Measurements from ENCODE around the gene NR3C1.

The NR3C1 gene

GRCh38 chr5:143251190-143251589 is 152.3 kb downstream of the NR3C1 start:
- DNase-seq = no peak

GRCh38 chr5:143249851-143250250 is 153.6 kb downstream of the NR3C1 start:
- DNase-seq = no peak

DNA sequence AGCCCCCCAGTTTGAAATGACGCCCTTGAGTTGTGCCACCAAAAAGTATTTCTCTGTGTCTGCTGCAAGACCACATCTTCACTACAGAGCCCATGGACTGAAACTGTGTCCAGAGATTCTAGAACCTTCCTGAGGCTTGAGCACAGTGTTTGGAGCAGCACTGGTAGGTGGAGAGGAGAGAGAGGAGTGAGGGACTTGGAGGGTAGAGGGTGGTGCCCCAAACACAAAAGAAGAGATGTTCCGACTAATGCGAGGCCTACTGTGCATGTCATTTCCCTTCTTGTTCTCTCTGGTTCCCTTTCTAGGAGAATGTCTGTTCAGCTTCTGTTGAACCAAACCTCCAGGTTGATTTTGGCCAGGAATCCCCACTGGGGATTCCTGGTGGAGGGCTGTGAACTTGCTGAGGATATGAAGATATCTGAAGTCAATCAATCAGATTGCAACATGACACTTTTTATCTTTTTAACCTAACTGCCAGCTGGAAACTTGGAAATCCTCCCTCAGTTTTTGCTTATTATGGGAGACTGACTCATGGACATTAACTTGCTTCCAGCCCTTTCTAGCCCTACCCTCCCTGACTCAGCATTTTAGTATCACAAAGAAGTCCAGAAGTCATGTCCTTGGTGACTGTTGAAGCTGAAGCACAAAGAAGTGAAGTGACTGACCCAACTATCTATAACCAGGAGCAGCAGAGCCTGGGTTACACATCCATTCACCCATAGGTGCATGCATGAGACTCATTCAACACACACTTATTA is 154.5 kb downstream of the NR3C1 start:
- DNase-seq = no peak

GRCh38 chr5:143248391-143248790 is 155.1 kb downstream of the NR3C1 start:
- no peak for DNase-seq

GRCh38 chr5:143247134-143247815 is 156.2 kb downstream of the NR3C1 start:
- DNase-seq = no peak

- no peak for DNase-seq
Observed at GRCh38 chr5:143245929-143246561, 157.4 kb downstream of the NR3C1 start.

GRCh38 chr5:143244990-143245389 is 158.5 kb downstream of the NR3C1 start:
- no peak for DNase-seq

DNA sequence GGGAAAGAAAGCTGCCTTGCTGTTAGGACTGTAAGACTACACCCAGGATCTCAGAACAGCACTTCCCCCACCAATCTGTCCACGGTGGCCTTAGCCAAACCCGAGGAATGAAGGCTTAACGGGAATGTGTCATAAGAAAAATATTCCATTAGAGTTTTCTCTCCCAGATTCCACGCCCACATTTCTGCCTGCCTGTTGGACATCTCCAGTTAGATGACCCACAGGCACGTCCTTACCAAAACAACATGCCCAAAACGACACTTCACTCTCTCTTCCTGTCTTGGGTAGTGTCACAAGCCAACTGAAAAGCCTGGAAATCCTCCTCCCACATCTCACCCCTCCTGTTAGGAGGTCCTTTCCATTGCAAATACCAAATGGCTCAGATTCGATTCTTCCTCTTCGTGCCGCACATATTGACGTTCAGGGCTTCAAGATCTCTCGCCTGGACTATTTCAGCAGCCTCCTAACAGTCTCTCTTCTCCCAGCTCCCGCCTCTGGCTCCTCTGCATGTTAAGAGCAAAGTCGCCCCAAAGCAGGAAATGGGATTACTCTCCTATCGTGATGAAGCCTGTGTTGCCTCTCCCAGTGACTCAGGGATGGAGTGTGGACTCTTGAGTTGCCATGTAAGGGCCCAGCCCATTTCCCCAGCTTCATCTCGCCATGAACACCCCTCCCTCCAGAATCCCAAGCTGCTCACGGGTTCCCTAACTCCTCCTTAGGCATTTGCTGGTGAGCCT is 159.3 kb downstream of the NR3C1 start:
- DNase-seq = no peak

- no peak for DNase-seq
Observed at GRCh38 chr5:143243103-143243502, 160.4 kb downstream of the NR3C1 start.

- no peak for DNase-seq
Observed at GRCh38 chr5:143241892-143242291, 161.6 kb downstream of the NR3C1 start.

GRCh38 chr5:143239882-143240518 is 163.5 kb downstream of the NR3C1 start:
- no peak for DNase-seq

- no peak for DNase-seq
Observed at GRCh38 chr5:143238620-143239019, 164.9 kb downstream of the NR3C1 start.

DNA sequence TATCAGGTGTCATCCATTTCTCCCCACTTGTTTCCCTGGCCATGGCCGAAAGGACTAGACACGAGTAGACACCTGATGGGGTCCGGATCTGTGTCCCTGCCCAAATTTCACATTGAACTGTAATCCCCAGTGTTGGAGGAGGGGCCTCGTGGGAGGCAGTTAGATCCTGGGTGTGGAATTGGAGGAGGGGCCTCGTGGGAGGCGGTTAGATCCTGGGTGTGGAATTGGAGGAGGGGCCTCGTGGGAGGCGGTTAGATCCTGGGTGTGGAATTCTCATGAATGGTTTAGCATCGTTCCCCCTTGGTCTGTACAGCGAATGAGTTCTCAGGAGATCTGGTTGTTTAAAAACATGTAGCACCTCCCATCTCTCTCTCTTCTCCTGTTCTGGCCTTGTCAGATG is 165.8 kb downstream of the NR3C1 start:
- no peak for DNase-seq

GRCh38 chr5:143236682-143237081 is 166.8 kb downstream of the NR3C1 start:
- no peak for DNase-seq

- DNase-seq = no peak
Observed at GRCh38 chr5:143235423-143235822, 168.1 kb downstream of the NR3C1 start.

DNA sequence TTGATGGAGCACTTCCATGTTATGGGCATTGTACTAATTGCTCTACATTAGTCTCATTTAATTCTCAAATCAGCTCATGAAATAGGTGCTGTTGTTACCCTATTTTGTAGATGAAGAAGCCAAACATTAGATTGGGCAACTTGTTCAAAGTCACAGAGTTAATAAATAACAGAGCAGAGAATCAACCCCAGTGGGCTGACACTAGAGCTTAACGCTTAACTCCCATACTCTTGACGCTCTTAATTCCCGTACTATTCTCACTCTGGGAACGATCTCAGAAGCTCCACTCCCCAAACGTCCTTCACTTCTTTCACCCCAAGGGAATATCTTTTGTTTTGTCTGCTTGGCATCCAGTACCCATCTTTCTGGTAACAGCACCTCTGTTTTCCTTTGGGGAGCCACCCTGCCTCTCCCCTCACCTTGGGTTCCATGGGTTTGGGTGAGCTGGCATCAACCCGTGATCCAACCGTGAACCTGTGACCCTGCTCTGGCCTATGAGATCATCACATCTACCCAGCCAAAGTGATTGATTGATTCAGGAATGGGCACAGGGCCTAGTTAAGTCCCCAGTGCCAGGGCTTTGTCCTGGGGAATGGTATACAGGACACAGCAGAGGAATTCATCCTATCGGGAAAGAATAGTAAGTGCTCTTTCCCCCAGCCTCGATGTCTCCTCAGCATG is 169.2 kb downstream of the NR3C1 start:
- no peak for DNase-seq

DNA sequence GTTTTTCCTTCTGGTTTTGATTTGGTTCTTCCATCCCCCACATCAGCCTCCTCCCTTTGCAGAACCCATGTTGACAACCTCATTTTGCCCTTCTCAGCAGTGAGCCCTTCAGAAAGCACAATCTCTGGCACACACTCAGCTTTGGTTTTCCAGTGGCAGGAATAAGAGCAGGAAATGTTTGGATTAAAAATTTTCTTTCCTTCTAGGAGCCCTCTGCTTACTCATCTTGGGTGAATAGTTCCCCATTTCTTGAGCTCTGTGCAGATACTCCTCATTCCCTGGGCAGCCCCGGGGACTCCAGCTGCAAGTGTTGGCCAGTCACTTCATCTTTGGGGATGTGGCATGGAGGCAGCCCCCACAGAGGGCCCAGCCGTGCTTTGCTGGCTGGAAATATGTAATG is 170.5 kb downstream of the NR3C1 start:
- DNase-seq = no peak

GRCh38 chr5:143231973-143232812 is 171.3 kb downstream of the NR3C1 start:
- DNase-seq = no peak

DNA sequence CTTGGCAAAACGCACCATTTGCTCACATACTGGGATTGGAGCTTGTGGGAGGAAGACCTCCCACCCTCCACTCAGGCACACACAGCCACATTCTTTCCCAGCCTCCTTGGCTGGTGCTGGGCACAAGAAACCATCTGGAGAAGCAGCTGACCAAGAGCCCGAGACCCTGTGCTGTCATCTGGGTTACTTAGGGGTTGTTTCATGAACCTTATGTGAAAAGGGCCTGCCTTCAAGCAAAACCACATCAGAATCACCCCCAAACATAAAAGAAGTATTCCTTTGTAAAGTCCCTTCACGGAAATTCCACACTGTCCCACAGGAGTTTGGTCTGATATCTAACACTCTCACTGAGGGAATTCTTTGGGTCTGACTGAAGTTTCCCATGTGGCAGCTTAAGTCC is 172.1 kb downstream of the NR3C1 start:
- DNase-seq = no peak

DNA sequence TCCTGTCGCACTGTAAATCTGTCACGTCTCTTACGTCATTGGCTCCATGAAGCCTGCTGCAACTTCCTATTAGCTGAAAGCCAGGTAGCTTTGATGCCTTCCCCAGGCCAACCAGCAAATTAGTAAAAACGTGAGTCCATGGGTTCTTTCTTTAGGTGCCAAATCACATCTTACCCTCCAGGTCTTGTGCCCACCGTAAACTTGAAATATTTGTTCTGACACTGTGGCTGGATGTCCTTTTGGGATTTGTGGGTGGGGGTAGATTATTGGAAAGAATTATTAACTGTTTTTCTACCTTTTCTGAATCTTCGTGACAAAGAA is 172.8 kb downstream of the NR3C1 start:
- DNase-seq = no peak

GRCh38 chr5:143229896-143230675 is 173.4 kb downstream of the NR3C1 start:
- peak; percentile 71 for DNase-seq
